ENCODE measurements around the gene NUDT17. TPM values are rescaled to one million over a fixed set of nuclear protein-coding genes. Genes with fewer than 3 reads are reported as not detected.

Gene NUDT17
- total and polyA plus RNA-seq, 3 experiments from 2014 or later: 1.6 to 2.8 (median 2.2) TPM

DNA sequence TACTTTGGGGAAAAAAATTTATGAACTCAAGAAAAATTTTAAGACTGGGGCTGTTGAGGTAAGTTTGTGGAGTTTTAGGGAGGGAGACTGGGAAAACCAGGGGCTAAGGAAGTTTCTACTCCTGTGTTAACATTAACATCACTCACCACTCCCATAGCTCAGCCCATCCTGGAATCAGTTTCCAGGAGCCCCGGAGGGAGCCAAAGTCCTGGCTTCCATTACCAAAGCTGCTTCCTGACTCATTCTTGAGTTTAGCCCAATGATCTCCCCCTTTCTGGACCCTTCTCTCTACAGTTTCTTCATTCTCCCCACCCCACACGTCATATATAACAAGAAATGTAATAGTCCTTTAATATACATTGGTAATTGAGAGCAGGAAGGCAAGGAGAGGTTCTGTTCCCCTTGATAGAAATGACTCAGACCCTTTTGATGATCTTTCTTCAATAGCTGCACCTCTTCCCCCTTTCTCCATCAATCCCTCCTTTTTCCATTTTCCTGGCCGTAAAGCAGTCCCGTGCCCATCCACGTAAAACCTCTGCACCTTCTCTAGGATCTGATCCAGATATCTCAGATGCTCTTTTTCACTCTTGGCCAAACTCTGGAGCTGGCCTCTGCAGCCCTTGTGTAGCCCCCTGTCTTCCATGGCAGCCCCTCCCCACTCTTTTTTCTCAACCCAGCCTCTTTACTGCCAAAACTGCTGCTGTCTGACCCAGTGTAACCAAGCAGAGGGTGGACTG lies 18.0 kb downstream of the NUDT17 start:
- H3K27me3 Mint-ChIP-seq: peaks cover 4 to 5% of the 10 kb centered on the region in 2 donors
- Histone ChIP-seq H3K4me1 (ENCODE audit: insufficient read depth, low read length) (peaks cover 4% of the 10 kb centered on the region), H3K27ac (ENCODE audit: low read depth, low read length) (no peak overlapping the region), H3K4me3 (ENCODE audit: low read length) (no peak overlapping the region), H3K27me3 (ENCODE audit: insufficient read depth, low read length, poor library complexity, severe bottlenecking) (no peaks in the 10 kb centered on the region), H3K9me3 (ENCODE audit: low read length) (no peaks in the 10 kb centered on the region), H3K36me3 (ENCODE audit: insufficient read depth, low read length) (no peaks in the 10 kb centered on the region)
- no peaks in the 10 kb centered on the region for H3K9me3 Mint-ChIP-seq
- peaks cover under 1 to 6% (median 3%) of the 10 kb centered on the region in 3 donors for H3K4me1 Mint-ChIP-seq
- no peak for DNase-seq
- peaks cover 0 to 7% (median 3%) of the 10 kb centered on the region in 3 donors for H3K36me3 Mint-ChIP-seq
- ChIA-PET POLR2A (no interaction called here), CTCF (interaction anchor here (1.4 to 10.2 kb wide), 2 partner anchors 9 to 16 kb away, joined by 5 to 160 read pairs; partner anchors contain the start of gene NUDT17)
- no peak overlapping the region for H3K27ac Mint-ChIP-seq
- H3K4me3 Mint-ChIP-seq: peak overlapping the region in 1 of 7 donors; percentile 75

DNA sequence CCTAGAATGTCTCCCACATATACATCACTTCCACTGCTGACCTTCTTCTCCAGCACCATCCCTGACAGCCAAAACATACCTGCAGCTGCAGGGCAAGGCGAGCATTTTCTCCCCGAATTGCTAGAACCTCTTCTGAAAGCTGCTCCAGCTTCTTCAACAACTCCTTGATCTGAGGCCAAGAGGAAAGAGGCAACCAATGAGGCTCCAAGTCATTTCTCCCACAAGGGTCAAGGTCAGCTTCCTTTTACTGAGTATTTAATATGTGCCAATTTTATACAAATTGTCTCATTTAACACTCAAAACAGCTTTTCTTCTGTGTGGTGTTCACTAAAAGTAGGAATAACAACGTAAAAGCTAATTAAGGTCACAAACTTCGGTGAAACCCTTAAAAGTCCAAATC lies 22.8 kb downstream of the NUDT17 start:
- H3K9me3 ChIP-seq (ENCODE audit: low read length): no peaks in the 10 kb centered on the region
- peaks cover 0 to 3% (median 0%) of the 10 kb centered on the region in 3 donors for H3K36me3 Mint-ChIP-seq
- no peaks in the 10 kb centered on the region for H3K36me3 ChIP-seq (ENCODE audit: insufficient read depth, low read length)
- H3K27ac ChIP-seq (ENCODE audit: low read depth, low read length): no peak overlapping the region
- H3K4me1 Mint-ChIP-seq: peaks cover 16 to 19% (median 18%) of the 10 kb centered on the region in 3 donors
- peaks cover 12% of the 10 kb centered on the region for H3K4me1 ChIP-seq (ENCODE audit: insufficient read depth, low read length)
- no peaks in the 10 kb centered on the region for H3K9me3 Mint-ChIP-seq
- DNase-seq: no peak
- H3K27ac Mint-ChIP-seq: no peak overlapping the region
- no peaks in the 10 kb centered on the region for H3K27me3 ChIP-seq (ENCODE audit: insufficient read depth, low read length, poor library complexity, severe bottlenecking)
- ChIA-PET POLR2A (interaction anchor here (3.6 kb wide), 1 partner anchor 9 kb away, joined by 12 read pairs; the partner anchor contains the start of gene PIAS3), CTCF (interaction anchor here (2.1 to 2.8 kb wide), 2 partner anchors 9 to 22 kb away, joined by 7 to 10 read pairs; partner anchors contain the start of genes NUDT17 and PIAS3)
- peaks cover 4 to 5% of the 10 kb centered on the region in 2 donors for H3K27me3 Mint-ChIP-seq
- no peak overlapping the region for H3K4me3 ChIP-seq (ENCODE audit: low read length)
- no peak overlapping the region for H3K4me3 Mint-ChIP-seq

DNA sequence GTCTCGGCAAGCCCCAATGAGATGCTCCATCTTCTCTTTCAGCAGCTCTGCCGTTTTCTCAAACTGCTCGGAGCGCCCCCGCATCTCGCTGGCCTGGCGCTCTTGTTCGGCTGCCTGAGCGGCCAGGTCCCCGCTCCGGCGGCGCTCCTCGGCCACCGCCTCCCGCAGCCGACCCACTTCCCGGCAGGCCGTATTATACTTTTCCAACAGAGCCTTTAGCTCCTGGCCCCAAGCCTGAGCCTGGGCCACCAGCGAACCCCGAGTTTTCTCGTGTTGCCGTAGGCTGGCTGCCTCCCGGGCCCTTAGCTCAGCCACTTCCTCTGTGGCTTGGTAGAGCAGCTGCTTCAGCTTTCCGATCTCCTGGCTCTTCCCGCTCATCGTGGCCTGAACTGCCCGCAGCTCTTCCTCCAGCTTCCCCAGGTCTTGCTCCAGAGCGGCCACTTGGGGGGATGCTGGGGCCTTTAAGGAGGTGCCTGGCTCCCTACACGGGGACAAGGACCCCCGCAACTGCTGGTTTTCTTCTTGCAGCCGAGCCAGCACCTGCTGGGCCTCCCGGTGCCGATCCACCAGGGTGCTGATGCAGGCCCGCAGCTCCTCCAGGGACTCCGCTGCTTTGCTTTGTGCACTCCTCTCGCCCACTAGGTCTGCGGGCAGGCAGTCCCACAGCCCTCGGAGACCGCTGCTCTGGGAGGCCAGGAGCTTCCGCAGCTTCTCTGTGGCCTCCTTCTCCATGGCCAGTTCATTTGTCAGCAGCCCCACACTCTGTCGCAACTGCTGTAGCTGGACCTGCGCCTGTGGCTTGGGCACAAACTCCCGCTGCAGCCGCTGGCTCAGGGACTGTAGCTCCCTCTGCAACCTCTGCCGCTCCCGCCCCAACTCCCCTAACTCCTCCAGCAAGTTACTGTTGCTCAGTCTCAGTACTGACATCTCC lies 26.8 kb downstream of the NUDT17 start:
- H3K4me1 Mint-ChIP-seq: peaks cover 16 to 24% (median 21%) of the 10 kb centered on the region in 3 donors
- no peaks in the 10 kb centered on the region for H3K36me3 Mint-ChIP-seq
- DNase-seq: peak in 4 of 5 donors; percentile 6 to 56 (median 40)
- Histone ChIP-seq H3K36me3 (ENCODE audit: insufficient read depth, low read length) (no peaks in the 10 kb centered on the region), H3K4me3 (ENCODE audit: low read length) (peak overlapping the region; percentile 51), H3K4me1 (ENCODE audit: insufficient read depth, low read length) (peaks cover 12% of the 10 kb centered on the region), H3K9me3 (ENCODE audit: low read length) (no peaks in the 10 kb centered on the region), H3K27me3 (ENCODE audit: insufficient read depth, low read length, poor library complexity, severe bottlenecking) (no peaks in the 10 kb centered on the region), H3K27ac (ENCODE audit: low read depth, low read length) (no peak overlapping the region)
- ChIA-PET CTCF (interaction anchor here (1.0 to 2.9 kb wide), 14 partner anchors 9 to 165 kb away, joined by 3 to 28 read pairs (median 4); partner anchors contain the start of genes ANKRD35, ITGA10, NUDT17 and PEX11B), POLR2A (interaction anchor here (0.6 to 2.8 kb wide), 5 partner anchors 13 to 55 kb away, joined by 3 to 25 read pairs (median 6); partner anchors contain the start of genes NUDT17, PEX11B, PIAS3 and RBM8A)
- no peaks in the 10 kb centered on the region for H3K9me3 Mint-ChIP-seq
- H3K4me3 Mint-ChIP-seq: peak overlapping the region; percentile 74 to 93 (median 84)
- peaks cover 4 to 13% of the 10 kb centered on the region in 2 donors for H3K27me3 Mint-ChIP-seq
- peak overlapping the region; percentile 9 to 93 (median 82) for H3K27ac Mint-ChIP-seq

DNA sequence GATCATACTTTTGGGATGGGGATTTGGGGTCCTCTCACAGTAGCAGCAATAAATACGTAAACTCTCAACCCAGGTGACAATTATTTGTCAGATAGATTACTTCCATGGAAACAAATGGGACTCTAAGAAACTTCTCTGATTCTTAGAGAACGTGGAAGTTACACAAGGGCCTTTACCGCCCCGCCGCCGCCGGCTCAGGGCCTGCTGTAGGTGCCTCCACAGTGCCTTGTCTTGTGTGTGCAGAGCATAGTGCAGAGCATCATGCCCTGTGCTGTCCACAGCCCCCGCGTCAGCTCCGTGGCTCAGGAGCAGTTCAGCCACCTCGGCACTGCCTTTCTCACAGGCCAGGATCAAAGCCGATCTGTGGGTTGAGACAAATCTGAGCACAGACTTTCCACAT lies 29.2 kb downstream of the NUDT17 start:
- Mint-ChIP-seq H3K4me3 (no peak overlapping the region), H3K27me3 (peaks cover 4 to 20% of the 10 kb centered on the region in 2 donors), H3K9me3 (no peaks in the 10 kb centered on the region), H3K27ac (no peak overlapping the region), H3K36me3 (no peaks in the 10 kb centered on the region), H3K4me1 (peaks cover 16 to 24% (median 21%) of the 10 kb centered on the region in 3 donors)
- no peaks in the 10 kb centered on the region for H3K9me3 ChIP-seq (ENCODE audit: low read length)
- DNase-seq: no peak
- CTCF ChIA-PET: interaction anchor here (1.7 kb wide), 1 partner anchor 29 kb away, joined by 10 read pairs; the partner anchor contains the start of gene NUDT17
- POLR2A ChIA-PET: no interaction called here
- no peak overlapping the region for H3K27ac ChIP-seq (ENCODE audit: low read depth, low read length)
- no peaks in the 10 kb centered on the region for H3K27me3 ChIP-seq (ENCODE audit: insufficient read depth, low read length, poor library complexity, severe bottlenecking)
- no peaks in the 10 kb centered on the region for H3K36me3 ChIP-seq (ENCODE audit: insufficient read depth, low read length)
- no peak overlapping the region for H3K4me3 ChIP-seq (ENCODE audit: low read length)
- peaks cover 12% of the 10 kb centered on the region for H3K4me1 ChIP-seq (ENCODE audit: insufficient read depth, low read length)

DNA sequence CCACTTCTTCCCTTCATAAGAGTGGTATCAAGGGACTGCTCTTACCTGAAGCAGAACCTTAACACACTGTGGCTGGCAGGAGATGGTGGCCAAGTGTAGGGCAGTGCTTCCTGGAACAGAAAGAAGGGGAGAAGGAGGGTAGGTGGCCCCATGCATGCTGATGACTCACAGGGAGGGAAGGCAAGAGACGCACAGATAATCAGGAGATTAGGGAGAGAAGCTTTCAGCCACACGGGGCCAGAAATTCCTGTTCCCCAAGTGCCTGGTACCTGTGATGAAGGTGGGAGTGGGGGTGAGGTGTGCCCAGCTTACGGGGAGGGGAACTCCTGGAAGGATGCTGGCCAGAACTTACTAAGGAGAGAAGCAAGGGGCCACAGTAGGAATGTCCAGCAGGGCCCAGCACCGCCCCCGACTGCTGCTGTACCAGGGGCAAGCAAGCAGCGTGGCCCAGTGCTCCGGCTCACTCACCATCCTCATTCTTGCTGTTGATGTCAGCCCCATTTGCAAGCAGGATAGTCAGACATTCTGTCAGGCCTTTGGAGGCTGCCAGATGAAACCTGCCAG lies 32.6 kb downstream of the NUDT17 start:
- H3K36me3 ChIP-seq (ENCODE audit: insufficient read depth, low read length): no peaks in the 10 kb centered on the region
- no peak for DNase-seq
- Mint-ChIP-seq H3K27me3 (peaks cover 11 to 25% of the 10 kb centered on the region in 2 donors), H3K4me1 (peaks cover 1 to 7% (median 4%) of the 10 kb centered on the region in 3 donors), H3K9me3 (no peaks in the 10 kb centered on the region), H3K4me3 (no peak overlapping the region), H3K36me3 (no peaks in the 10 kb centered on the region), H3K27ac (no peak overlapping the region)
- ChIA-PET CTCF (interaction anchor here (2.4 kb wide), 1 partner anchor 13 kb away, joined by 9 read pairs; no protein-coding TSS in a partner anchor), POLR2A (no interaction called here)
- H3K27me3 ChIP-seq (ENCODE audit: insufficient read depth, low read length, poor library complexity, severe bottlenecking): no peaks in the 10 kb centered on the region
- H3K4me1 ChIP-seq (ENCODE audit: insufficient read depth, low read length): no peaks in the 10 kb centered on the region
- no peak overlapping the region for H3K27ac ChIP-seq (ENCODE audit: low read depth, low read length)
- H3K9me3 ChIP-seq (ENCODE audit: low read length): no peaks in the 10 kb centered on the region
- no peak overlapping the region for H3K4me3 ChIP-seq (ENCODE audit: low read length)

DNA sequence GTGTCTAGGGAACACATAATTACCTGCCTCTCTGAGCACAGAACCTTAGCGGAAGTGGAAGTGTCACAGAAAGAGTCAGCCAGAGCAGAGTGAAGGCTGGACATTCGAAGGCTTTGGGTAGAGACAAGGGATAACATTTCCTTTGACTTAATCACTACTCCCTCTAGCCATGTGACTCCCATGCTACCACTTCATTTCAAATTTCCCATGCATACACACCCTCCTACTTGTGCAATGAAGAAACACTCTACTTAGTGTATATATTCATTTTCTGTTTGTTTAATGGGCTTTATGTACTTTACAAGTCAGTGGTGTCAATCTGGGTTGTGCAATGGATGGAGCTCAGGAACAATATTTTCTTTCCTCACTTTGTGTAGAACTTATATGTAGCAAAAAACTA lies 33.3 kb downstream of the NUDT17 start:
- Histone ChIP-seq H3K4me1 (ENCODE audit: insufficient read depth, low read length) (no peaks in the 10 kb centered on the region), H3K9me3 (ENCODE audit: low read length) (no peaks in the 10 kb centered on the region), H3K4me3 (ENCODE audit: low read length) (no peak overlapping the region), H3K27ac (ENCODE audit: low read depth, low read length) (no peak overlapping the region), H3K36me3 (ENCODE audit: insufficient read depth, low read length) (no peaks in the 10 kb centered on the region), H3K27me3 (ENCODE audit: insufficient read depth, low read length, poor library complexity, severe bottlenecking) (peaks cover 4% of the 10 kb centered on the region)
- Mint-ChIP-seq H3K27ac (no peak overlapping the region), H3K4me1 (peaks cover 0 to 2% (median 0%) of the 10 kb centered on the region in 3 donors), H3K36me3 (no peaks in the 10 kb centered on the region), H3K4me3 (no peak overlapping the region), H3K27me3 (peaks cover 15 to 30% of the 10 kb centered on the region in 2 donors), H3K9me3 (no peaks in the 10 kb centered on the region)
- CTCF ChIA-PET: interaction anchor here (1.0 to 2.4 kb wide), 3 partner anchors 8 to 139 kb away, joined by 3 to 9 read pairs (median 4); no protein-coding TSS in a partner anchor
- POLR2A ChIA-PET: no interaction called here
- no peak for DNase-seq

DNA sequence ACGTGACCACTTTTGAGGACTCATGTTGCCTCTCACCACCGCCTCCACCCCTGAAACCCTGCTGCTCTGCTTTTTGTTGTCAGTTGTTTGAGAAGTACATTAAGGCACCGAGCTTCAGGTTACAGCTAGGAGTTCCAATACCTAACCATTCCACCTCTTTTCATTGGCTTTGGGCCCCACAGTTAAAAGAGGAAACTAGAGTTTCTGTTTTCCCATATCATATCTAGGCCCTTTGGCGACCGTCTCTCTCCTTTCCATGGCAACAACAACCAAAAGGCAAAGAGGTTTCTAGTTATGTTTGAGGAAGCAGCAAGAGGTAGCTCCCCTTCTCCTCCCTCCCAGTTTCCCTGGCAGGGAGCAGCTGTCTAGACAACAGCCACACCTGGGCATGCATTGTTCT lies 34.3 kb downstream of the NUDT17 start:
- Mint-ChIP-seq H3K27ac (no peak overlapping the region), H3K9me3 (no peaks in the 10 kb centered on the region), H3K4me1 (peaks cover 1 to 3% (median 2%) of the 10 kb centered on the region in 3 donors), H3K4me3 (no peak overlapping the region), H3K27me3 (peaks cover 21 to 38% of the 10 kb centered on the region in 2 donors), H3K36me3 (no peaks in the 10 kb centered on the region)
- no peak for DNase-seq
- CTCF ChIA-PET: interaction anchor here (0.8 to 2.4 kb wide), 6 partner anchors 9 to 138 kb away, joined by 3 to 9 read pairs (median 4); partner anchors contain the start of gene ITGA10
- Histone ChIP-seq H3K9me3 (ENCODE audit: low read length) (no peaks in the 10 kb centered on the region), H3K4me3 (ENCODE audit: low read length) (no peak overlapping the region), H3K27me3 (ENCODE audit: insufficient read depth, low read length, poor library complexity, severe bottlenecking) (peaks cover 13% of the 10 kb centered on the region), H3K4me1 (ENCODE audit: insufficient read depth, low read length) (peaks cover under 1% of the 10 kb centered on the region), H3K36me3 (ENCODE audit: insufficient read depth, low read length) (no peaks in the 10 kb centered on the region), H3K27ac (ENCODE audit: low read depth, low read length) (peak overlapping the region; percentile 21)
- POLR2A ChIA-PET: interaction anchor here (0.7 kb wide), 1 partner anchor 158 kb away, joined by 3 read pairs; no protein-coding TSS in a partner anchor
